ENCODE data around the gene NRG2. TPM values are rescaled to one million over a fixed set of nuclear protein-coding genes. Genes with fewer than 3 reads are reported as not detected.

The NRG2 gene
- 0.66 and 2.1 TPM in 2 replicates for total RNA-seq

DNA sequence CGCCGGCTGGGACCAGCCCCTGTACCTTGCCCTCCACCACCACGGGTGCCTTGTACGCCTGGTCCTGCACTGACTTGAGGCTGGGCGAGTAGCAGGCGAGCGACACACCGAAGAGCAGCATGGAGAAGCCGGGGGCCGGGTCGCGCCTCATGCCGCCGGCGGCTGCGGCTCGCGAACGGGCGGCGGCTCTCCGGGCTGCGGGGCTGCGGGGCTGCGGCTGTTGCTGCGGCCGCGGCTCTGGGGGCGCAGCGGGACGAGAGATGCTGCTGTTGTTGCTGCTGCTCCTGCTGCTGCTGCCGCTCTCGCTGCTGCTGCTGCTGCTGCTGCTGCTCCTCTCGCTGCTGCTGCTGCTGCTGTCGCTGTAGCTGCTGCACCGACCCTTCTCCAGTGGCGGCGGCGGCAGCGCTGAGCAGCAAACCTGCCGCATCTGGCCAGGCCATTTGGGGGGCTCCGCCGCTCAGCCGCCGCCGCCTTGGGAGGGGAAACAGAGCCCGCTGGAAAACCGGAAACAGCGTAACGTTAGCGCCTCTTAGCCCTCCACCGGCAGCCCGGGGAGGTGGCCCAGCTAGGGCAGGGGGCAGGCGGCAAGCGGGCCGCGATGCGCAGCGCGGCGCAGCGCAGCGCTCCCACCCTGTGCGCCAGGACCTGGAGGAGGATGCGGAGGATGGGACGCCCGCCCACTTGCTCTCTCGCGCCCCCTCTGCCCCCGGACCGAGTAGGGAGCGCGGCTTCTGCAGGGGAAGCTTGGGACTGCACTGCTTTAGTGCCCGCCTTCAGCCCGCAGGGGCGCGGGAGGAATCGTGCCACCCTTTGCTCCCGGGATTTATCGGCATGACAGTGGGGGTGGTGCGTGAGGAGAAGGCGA is at the start of gene NRG2:
TSS of gene NRG2 (minus strand) at position 657 of the 865 bp plus-strand sequence.

Other genes starting within 250 kb of the NRG2 start
- not detected in 2 replicates for gene PSD2, start 247.5 kb downstream of the NRG2 start, total RNA-seq
- gene PURA, start 70.8 kb upstream of the NRG2 start, total RNA-seq: 11.5 and 18.3 TPM in 2 replicates
- 3.7 and 7.9 TPM in 2 replicates for gene IGIP, start 82.6 kb upstream of the NRG2 start, total RNA-seq
- gene CYSTM1, start 131.9 kb upstream of the NRG2 start, total RNA-seq: 12.0 and 13.3 TPM in 2 replicates

Measured in endothelial cell of coronary artery (primary cell).